Lower lobe of right lung (tissue), 2 donors: ENCODE results near the gene PHOSPHO2. TPM values are rescaled to one million over a fixed set of nuclear protein-coding genes. Genes with fewer than 3 reads are reported as not detected.
"Not testable (repeated sequence)": the region's sequence is repeated elsewhere in the genome, so short reads cannot be mapped to it uniquely, and the experiment has no call there.

Source experiments
- ATAC-seq, 2 donors: fragments of 200-7000 bp; cut with Tn5 transposase; one replicate each; pipeline ENCODE4 v1.9.1; 2020 to 2022; ENCODE audit warnings: mild to moderate bottlenecking in 2 of 2, moderate library complexity in 2 of 2
- DNase-seq: peaks from one replicate; pipeline ENCODE4 v3.0.0-alpha.2; 2020
- H3K27ac ChIP-seq: fragments of 200-600 bp; one replicate; pipeline ENCODE4 v1.8.0; 2022
- H3K27me3 ChIP-seq: fragments of 200-600 bp; one replicate; pipeline ENCODE4 v1.8.0; 2022; ENCODE audit warnings: low read depth
- H3K36me3 ChIP-seq: fragments of 200-600 bp; one replicate; pipeline ENCODE4 v1.8.0; 2022; ENCODE audit warnings: mild to moderate bottlenecking
- H3K4me1 ChIP-seq: fragments of 200-600 bp; one replicate; pipeline ENCODE4 v1.8.0; 2022
- H3K4me3 ChIP-seq: fragments of 200-600 bp; one replicate; pipeline ENCODE4 v1.8.0; 2022; ENCODE audit warnings: mild to moderate bottlenecking
- H3K9me3 ChIP-seq: fragments of 200-600 bp; one replicate; pipeline ENCODE4 v1.8.0; 2022
- CTCF ChIP-seq: fragments of 200-600 bp; IDR thresholded peaks from one replicate; pipeline ENCODE4 v1.8.0; 2022; ENCODE audit warnings: antibody characterized with exemption, mild to moderate bottlenecking
- intact Hi-C: fragments of 100-400 bp; cut with DNase I; formaldehyde crosslinking; loops from one replicate; pipeline ENCODE4 v1.11.0; 2022
- total RNA-seq: library from RNA; stranded (reverse); fragmentation: NEBNext Ultra II Directional; extraction: Animal tissue kit (Norgen Biotek cat#: 25700); gene quantifications from one replicate; pipeline ENCODE4 v1.2.1, GENCODE V29; 2021
- donor health status: DM: no; HTN: yes; CAD: no; lungs with severe emphysema.

PHOSPHO2 gene
- total RNA-seq, 1 donor from 2014 or later, result 6.1 TPM

GRCh38 chr2:169693360-169693759, 909 bp upstream of the PHOSPHO2 start:
- H3K27me3 ChIP-seq, result no peaks in the 10 kb centered on the region
- H3K27ac ChIP-seq, result peak overlapping the region; percentile 97
- peaks cover 15% of the 10 kb centered on the region for H3K4me1 ChIP-seq
- no peak for DNase-seq
- peak in 1 of 2 donors; percentile 31 for ATAC-seq
- H3K4me3 ChIP-seq, result peak overlapping the region; percentile 83
- H3K9me3 ChIP-seq, result no peaks in the 10 kb centered on the region
- no peaks in the 10 kb centered on the region for H3K36me3 ChIP-seq
- intact Hi-C loops, result no loop called here
- TF ChIP-seq CTCF, result peak; percentile 21

GRCh38 chr2:169694894-169695260, 608 bp downstream of the PHOSPHO2 start:
- TF ChIP-seq CTCF, result no peak
- Histone ChIP-seq H3K4me3 (peak overlapping the region; percentile 83), H3K27ac (peak overlapping the region; percentile 97), H3K27me3 (no peaks in the 10 kb centered on the region), H3K36me3 (peaks cover 7% of the 10 kb centered on the region), H3K9me3 (no peaks in the 10 kb centered on the region), H3K4me1 (peaks cover 15% of the 10 kb centered on the region)
- intact Hi-C loops, result no loop called here
- ATAC-seq (no peak), DNase-seq (no peak)

GRCh38 chr2:169696381-169696780, 2.1 kb downstream of the PHOSPHO2 start:
- H3K36me3 ChIP-seq, result peaks cover 7% of the 10 kb centered on the region
- no peak overlapping the region for H3K4me3 ChIP-seq
- H3K27ac ChIP-seq, result no peak overlapping the region
- H3K9me3 ChIP-seq, result no peaks in the 10 kb centered on the region
- DNase-seq (no peak), ATAC-seq (no peak)
- no peak for TF ChIP-seq CTCF
- no peaks in the 10 kb centered on the region for H3K27me3 ChIP-seq
- peaks cover 15% of the 10 kb centered on the region for H3K4me1 ChIP-seq
- intact Hi-C loops, result no loop called here

GRCh38 chr2:169699173-169699572, 4.9 kb downstream of the PHOSPHO2 start:
- ATAC-seq, H3K4me1 ChIP-seq, H3K9me3 ChIP-seq, H3K27me3 ChIP-seq, H3K27ac ChIP-seq, intact Hi-C loops, H3K36me3 ChIP-seq, H3K4me3 ChIP-seq, DNase-seq: not testable (repeated sequence)

GRCh38 chr2:169702996-169703395, 8.7 kb downstream of the PHOSPHO2 start:
- intact Hi-C loops, result no loop called here
- Histone ChIP-seq H3K4me1 (no peaks in the 10 kb centered on the region), H3K9me3 (no peaks in the 10 kb centered on the region), H3K4me3 (no peak overlapping the region), H3K36me3 (peaks cover 7% of the 10 kb centered on the region), H3K27me3 (no peaks in the 10 kb centered on the region), H3K27ac (no peak overlapping the region)
- no peak for TF ChIP-seq CTCF
- DNase-seq (no peak), ATAC-seq (no peak)

GRCh38 chr2:169704160-169704708, 10.0 kb downstream of the PHOSPHO2 start:
- no peak overlapping the region for H3K27ac ChIP-seq
- no peaks in the 10 kb centered on the region for H3K4me1 ChIP-seq
- H3K27me3 ChIP-seq, result no peaks in the 10 kb centered on the region
- no peak for TF ChIP-seq CTCF
- H3K9me3 ChIP-seq, result no peaks in the 10 kb centered on the region
- no peak overlapping the region for H3K4me3 ChIP-seq
- peaks cover 1% of the 10 kb centered on the region for H3K36me3 ChIP-seq
- DNase-seq, result no peak
- intact Hi-C loops, result no loop called here
- ATAC-seq, result no peak
